Activated CD8-positive, alpha-beta memory T cell treated with anti-CD3 and anti-CD28 coated beads for 1 hour (primary cell): ENCODE results near the gene RER1.

Source experiments
- DNase-seq, 2 donors: peaks; one replicate each; pipeline ENCODE4 v3.0.0-alpha.2; 2020; ENCODE audit warnings: low read depth in 1 of 2; ENCODE audit errors: extremely low read depth in 1 of 2

RER1 gene

DNA sequence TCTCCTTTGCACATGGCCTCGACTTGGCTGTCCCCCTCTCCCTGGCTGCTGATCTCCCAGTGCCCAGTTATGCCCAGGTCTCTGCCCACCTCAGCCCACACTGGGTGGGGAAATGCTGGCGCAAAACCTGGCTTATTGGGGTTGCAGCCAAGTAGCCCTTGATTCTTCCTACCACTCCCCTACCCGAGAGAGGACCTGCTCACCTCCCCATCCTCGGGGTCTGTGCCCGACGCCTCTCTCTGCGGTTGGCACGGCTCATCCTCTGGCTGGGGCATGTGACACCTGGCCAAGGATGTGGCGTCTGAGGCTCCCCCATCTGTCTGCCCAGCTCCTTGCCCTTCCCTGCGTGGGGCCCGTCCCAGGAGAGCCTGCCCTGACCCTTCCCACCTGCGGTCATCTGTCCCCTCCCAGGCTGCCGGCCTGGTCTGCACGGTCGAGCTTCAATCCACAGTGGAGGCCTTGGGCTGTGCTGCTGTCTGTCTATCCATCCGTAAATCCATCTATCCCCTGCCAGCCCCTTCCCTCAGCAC, 27.2 kb downstream of the RER1 start:
- DNase-seq: no peak

DNA sequence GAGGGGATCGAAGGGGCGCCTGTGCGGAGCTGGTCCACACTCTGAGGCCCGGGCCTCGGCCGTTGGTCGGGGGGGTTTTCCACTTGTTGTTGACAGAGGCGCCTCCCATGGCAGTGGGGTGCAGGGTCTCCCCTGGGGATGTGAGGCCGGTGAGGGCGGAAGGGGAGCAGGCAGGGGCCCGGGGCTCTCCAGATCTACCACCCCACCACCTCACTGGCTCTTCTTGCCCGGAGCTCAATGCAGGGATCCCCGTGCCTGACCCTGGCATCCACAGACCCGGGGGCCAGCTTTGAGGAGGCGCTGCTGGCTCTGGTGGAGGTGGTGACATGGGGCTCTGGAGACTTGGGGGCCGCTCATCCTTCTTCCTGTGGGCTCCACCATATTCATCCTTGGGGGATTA, 27.8 kb downstream of the RER1 start:
- no peak for DNase-seq

DNA sequence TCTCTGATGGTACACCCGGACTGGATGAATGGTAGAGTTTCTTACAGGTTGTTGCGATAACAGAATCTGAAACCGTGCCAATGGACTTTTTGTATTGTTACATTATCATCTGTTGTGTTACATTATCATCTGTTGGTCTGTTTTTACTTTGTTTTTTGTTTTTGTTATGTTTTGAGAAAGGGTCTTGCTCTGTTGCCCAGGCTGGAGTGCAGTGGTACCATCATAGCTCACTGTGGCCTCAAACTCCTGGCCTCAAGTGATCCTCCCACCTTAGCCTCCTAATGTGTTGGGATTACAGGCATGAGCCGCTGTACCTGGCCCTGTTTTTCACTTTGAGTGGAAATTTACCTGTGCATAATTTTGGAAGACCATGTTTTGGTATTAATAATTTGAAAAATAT, 30.9 kb downstream of the RER1 start:
- DNase-seq: no peak

DNA sequence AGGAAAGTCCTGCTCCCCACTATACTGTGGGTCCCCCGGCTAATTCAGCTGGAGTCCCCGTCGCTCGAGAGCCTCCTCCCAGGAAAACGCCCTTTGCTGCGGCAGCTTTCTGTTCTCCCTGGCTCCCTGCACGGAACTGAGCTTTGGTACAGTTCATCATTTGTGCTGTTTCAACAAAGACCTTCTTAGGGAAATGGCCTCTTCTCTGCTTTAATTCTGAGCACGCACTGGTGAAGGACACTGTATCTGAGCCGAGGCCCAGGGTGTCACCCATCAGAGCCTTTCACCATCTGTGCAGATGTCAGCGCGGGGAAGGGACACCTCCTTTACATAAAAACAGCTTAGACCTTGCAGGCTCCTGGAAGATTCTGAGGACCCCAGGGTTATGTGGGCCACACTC, 34.3 kb downstream of the RER1 start:
- DNase-seq: no peak

DNA sequence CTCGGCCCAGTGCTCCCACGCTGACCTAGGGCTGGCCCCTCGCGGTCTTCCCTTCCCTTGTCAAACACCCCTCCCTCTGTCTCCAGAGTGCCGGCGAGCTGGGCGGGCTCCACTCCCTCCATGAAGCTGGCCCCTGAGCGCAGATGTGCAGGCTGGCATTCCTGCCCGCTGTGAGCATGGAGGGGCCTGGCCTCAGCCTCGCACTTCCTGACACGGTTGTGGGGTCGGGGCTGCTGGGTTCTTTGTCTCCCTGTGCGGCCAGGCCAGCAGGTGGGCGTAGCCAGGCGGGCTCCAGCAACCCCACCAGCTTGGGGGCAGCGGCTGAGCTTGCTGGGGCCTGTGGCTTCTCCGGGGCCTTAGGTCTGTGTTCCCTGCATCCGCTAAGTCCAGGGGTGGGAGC, 34.9 kb downstream of the RER1 start:
- no peak for DNase-seq

DNA sequence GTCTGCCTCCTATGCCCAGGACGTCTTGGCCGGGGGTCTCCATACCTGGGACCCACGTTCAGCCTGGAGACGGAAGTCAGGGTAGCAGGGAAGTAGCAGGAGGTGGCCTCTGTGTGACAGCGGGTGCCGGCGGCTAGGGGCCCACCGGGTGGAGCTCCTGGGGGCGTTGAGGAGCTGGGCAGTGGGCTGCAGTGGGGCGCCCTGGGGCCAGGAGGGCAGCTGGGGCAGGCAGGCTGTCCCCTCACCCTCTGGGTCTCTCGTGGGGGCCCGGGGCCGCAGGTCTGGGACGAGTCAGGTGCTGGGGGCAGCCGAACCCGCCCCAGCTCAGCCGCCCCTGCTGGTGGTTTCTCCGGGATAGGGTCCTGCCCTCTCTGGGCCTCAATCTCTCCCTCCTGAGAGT, 35.4 kb downstream of the RER1 start:
- no peak for DNase-seq

DNA sequence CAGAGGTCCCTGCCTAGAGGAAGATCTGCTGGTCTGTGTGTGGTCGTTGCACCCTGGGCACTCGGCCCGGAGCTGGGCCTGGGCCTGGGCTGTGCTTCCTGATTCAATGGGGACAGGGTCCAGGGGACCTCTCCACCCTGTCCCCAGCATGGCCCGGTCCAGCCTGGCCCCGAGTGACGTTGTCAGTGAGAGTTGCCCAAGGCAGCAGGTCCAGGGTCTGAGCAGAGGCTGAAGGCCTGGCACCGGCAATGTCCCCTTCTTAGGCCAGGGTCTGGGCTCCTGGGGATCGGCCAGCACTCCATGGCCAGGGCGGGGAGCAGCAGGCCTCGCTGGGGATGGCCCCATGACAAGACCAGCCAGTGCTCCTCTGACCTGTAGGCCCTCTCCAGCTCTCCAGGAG, 36.3 kb downstream of the RER1 start:
- no peak for DNase-seq

DNA sequence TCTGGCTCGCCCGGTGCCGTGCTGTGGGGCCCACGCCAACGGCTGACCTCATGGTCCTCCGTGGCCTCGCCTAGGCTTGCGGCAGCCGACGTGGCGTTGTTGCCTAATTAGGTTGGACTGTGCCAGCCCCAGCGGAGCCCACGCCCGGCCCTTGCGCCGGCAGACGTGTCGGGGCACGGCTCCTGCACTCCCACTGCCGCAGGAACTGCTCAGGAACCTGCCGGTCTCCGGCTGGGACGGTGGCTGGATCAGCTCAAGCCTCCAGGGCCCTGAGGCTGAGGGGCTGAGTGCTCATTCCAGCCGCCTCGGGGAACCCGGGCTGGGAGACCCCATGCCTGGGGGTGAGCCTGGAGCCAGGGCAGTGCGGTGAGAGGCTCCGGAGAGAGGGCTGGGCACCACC, 36.8 kb downstream of the RER1 start:
- DNase-seq: no peak

DNA sequence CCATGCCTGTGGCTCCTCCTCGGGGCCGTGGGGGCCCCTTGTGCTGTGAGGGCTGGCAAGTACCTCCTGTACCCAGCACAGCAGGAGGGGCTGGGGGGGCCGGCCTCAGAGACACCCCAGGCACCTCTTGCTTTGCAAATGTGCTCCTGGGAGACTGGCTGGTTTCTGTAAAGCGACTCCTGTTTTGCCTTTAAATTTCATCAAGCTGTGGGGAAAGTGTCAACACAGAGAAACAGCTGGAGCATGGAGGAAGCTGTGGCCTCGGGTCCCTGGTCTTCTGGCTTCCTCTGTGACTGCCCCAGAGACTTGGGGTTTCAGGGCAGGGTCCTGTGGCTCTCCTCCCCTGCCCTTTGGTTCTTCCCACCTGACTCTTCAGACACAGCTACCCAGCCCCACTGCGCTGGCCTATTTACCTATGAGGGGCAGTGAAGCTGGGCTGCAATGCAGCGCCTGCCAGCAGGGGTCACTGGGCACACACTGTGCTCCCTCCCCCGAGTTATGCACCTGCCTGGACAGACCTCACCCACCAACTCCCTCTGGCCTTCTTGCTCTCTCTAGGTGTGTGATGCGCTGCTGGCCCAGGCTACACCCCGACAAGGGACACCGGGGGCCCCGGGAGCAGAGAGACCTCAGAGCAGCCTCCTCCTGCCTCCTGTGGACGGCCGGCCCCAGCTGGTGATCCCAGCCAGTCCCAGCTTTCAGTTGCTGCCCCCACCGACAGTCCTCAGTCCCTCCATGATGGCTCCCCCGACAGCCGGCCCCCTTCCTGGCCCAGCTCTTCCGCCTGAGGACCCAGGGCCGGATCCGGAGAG, 38.3 kb downstream of the RER1 start:
- no peak for DNase-seq

DNA sequence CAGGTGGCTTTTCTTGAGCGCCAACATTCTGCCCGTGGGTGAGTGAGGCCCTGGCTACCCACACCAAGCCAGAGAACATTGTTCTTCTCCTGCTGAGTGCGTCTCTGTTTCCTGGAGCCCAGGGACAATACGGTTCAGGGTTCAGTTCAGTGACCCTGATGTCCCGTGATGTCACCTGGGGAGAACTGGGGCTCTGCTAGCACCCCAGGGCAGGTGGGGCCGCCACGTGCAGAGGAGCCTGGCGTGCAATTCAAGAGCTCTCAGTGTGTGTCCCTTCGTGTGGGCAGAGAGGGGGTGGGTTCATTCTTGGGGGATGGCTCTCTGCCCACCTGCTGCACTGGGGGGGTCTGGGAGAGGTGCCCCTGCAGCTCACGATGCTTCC, 38.9 kb downstream of the RER1 start:
- DNase-seq: no peak

DNA sequence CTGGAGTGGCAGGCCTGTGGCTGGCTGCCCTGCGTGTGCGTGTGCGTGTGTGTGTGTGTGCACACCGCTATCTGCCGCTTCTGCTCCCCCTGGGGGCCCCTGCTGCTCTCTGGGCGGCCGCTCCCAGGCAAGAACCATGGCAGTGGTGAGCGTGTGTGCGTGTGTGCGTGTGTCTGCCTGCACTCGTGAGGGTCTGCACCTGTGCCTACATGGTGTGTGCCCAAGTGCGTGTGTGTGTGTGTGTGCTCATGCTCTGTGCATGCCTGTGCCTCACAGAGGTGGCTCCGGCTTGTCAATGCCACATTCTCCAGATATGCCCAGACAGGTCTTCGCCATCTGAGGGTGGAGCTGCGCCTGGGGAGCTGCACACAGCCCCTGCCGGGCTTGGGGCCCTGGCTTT, 39.5 kb downstream of the RER1 start:
- DNase-seq: no peak

DNA sequence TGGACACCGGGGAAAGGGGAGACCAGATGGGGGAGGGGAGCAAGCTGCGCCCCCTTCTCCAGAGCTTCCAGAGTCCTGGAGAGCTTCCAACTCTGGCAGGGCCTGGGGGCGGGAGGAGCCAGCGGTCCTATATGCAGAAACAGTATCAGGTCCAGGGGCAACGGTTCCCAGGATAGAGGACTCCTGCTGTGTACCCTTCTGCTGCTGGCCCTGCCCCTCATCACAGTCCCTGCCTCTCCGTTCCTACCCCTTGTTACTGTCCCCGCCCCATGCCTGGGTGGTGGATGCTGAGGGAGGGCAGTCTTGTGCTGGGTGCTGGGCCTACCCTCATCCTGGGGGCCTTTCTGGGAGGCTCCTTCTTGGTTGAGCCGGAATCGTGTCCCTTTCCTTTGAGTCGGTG, 39.9 kb downstream of the RER1 start:
- no peak for DNase-seq

DNA sequence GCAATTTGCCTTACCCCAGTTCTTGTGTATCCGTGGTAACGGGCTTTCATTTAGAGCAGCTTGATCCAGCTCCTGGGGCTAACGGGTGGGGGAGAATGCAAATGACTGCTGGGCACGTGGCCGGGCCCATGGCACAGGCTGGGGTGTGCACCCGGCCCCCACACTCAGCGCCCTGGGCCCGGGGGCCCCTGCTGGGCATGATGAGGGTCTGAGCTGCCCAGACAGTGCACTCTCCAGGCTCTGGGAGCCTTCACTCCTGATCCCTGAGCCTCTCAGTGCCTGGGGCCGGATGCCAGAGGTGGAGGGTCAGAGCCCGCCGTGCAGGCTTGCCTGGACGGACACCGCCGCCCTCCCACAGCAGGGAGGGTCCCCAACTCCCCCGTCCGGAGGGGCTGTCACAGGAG, 40.8 kb downstream of the RER1 start:
- no peak for DNase-seq

DNA sequence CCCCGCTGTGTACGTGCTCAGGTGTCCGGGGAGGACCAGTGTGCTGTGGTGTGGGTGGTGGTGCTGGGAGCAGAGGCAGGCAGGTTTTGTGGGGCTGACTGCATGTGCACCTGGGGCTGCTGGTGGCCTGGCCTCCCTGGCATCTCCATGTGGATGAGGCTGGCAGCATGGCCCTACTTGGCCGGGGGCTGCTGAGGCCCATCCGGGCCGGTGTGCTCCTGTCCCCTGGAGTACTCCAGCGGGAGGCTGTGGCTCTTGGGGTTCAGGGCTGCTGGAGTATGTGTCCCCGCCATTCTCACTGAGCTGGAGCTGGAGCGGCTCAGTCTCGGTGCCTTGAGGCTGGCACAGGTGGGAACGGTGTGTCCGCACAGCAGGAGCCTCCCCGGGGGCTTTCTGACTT, 41.6 kb downstream of the RER1 start:
- DNase-seq: no peak

DNA sequence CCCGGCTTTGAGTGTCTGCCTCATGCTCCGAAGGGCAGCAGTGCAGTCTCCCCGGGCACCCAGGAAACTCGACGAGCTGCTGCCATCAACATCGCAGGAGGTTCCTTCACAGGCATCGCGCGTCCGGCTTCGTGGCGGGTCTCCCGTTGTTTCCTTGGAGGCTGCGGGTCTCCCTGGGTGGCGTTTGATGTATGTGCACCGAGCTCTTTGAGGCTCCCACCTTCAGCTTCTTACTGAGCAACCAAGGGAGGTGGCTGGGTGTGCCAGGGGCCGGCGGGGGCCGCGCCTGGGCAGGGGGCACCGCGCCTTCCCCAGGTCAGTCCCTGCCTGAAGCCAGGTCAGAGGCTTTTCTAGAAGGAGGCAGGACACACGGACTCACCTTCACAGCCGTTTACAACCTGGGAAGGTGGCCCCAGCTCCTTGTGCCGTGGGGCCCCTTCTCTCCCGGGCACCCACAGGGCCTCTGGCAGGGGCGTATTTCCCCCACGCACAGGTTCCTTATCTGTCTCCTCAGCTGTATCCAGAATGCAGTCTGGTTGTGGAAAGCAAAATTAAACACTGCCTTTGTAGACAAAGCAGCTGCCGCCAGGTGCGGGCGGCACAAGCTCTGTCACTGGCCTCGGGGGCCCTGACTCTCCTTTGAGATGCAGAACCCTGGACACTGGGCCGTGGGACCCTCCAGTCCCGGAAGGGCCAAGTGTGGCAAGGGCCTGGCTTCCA, 42.5 kb downstream of the RER1 start:
- no peak for DNase-seq

DNA sequence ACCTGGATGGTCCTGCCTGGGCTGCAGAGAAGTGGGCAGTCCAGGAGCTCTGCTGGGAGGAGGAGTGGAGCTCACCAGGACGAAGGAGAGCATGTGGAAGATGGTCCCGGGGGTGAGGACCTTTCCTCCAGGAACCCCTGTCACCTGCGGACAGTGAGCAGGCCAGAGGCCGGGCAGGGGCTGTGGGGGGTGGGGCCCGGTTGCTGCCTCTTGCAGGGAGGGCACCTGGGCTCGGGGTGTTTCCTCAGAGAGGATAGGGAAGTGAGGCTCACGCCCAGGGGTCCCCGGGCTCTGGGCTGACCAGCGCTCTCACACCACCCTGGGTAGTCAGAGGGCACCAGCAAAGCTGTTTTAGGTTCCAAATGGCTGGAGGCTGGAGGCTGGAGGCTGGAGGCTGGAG, 43.5 kb downstream of the RER1 start:
- no peak for DNase-seq

DNA sequence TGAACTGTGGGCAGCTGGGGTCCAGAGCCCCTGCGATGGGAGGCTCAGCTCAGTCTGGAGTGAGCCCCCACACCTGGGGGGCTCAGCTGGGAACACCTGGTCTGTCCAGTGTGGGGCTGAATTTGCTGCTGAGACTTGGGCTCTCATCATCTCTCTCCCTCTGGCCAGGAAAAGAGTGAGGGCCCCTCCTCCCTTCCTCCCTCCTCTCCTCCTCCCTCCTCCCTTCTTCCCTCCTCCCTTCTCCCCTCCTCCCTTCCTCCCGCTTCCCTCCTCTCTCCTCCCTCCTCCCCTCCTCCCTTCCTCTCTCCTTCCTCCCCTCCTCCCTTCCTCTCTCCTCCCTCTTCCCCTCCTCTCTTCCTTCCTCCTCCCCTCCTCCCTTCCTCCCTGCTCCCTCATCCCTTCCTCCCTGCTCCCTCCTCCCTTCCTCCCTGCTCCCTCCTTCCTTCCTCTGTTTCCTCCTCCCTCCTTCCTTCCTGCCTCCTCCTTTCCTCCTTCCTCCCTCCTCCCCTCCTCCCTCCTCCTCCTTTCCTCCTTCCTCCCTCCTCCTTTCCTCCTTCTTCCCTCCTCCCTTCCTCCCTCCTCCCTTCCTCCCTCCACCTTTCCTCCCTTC, 44.2 kb downstream of the RER1 start:
- DNase-seq: no peak

DNA sequence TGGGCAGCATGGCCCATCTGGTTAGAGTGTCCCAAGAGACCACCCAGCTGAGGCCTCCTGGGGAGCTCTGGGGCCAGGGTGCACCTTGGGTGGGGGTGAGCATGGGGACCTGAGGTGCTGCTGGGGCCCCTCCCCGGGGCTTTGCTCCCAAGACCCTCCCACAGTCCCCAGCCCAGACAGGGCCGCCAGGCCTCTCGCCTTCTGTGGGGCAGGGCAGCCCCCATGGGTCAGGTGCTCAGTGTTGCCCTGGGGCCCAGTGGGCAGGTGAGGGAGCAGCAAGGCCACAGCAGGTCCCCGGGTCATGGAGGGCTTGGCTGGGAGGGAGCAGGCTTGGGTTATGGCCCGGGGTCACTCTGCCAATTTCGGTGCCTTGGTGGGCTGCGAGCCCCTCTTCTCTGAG, 45.2 kb downstream of the RER1 start:
- no peak for DNase-seq

DNA sequence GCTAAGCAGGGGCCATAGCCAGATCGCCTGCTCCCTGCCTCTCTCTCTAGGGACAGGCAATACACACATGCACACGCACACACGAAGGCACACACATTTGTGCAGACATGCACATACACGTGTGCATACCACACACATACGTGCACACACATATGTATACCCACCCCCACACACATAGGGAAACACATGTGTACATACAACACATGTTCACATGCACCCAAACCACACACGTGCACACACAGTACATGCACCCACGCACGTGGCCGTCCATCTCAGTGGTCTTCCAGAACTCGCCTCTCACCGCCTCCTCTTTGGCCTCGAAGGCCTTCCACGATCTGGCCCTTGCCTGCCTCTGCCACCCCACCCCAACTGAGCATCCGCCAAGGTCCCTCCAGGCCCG, 46.0 kb downstream of the RER1 start:
- no peak for DNase-seq

DNA sequence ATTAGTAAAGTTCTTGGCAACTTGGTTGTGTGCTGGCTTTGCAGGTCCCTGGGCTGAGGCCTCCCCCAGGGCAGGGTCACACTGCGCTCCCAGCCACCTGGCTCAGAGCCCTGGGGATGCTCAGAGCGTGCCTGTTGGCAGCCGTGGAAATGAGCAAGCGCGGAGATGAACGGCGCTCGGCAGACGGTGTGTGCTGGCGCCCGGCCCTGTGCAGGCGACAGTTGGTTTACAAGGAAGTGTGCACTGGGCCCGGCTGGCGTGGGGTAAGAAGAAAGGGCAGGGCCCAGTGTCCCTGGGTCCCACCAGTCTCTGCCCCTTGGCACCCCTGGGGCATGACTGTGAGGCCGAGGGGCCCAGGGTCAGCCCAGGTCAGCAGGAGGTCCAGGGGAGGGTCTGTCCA, 46.4 kb downstream of the RER1 start:
- no peak for DNase-seq

DNA sequence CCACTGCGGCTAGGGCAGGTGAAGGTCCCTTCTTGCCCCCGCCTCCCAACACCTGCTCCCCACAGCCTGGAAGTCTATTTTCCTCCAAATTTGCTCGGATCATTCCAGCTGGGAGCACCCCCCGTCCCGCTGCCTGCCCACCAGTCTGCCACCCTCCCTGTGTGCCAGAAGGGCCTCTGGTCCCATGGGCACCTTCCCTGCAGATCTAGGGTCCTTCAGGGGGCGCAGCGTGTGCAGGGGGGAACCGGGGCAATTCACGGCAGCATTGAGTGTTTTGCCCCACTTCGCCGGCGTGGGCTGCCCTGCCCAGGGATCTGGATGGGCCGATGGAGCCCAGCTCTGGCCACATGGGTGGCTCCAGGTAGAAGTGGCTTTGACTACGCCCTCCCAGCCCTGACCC, 47.0 kb downstream of the RER1 start:
- no peak for DNase-seq

DNA sequence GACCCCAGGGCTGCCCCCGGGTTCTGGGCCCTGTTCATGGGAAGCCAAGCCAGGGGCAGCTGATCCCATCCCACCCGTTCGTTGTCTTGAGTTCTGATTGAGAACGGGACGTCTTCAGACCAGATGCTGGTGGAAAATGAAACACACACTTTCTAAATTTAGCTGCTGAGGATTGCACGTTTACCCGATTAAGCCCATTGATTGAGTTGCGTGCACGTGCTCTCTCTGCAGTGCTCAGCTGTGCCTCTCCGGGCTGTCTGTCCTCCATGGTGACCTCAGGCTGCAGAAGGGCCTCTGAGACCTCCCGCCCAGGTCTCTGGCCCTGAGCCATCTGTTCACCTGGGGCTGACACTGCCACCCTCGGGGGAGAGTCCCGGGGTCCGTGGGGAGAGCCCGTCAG, 47.7 kb downstream of the RER1 start:
- no peak for DNase-seq
